SW480 (cell line): ENCODE results near the gene GGA2.

ENCODE experiments used
- DNase-seq: peaks from one replicate; pipeline ENCODE4 v3.0.0-alpha.2; 2016; ENCODE audit warnings: low spot score

The GGA2 gene

GRCh38 chr16:23416816-23417215 is 93.5 kb downstream of the GGA2 start:
- DNase-seq = no peak

- no peak for DNase-seq
Measured at GRCh38 chr16:23414731-23415130, 95.6 kb downstream of the GGA2 start.
